ENCODE results near the gene FAM240A. TPM values are rescaled to one million over a fixed set of nuclear protein-coding genes. Genes with fewer than 3 reads are reported as not detected.

FAM240A gene
- total RNA-seq, 1 donor from 2014 or later: not detected

GRCh38 chr3:46648096-46648495, 35.8 kb downstream of the FAM240A start:
- H3K36me3 Mint-ChIP-seq (ENCODE audit: insufficient read depth): no peaks in the 10 kb centered on the region
- peaks cover 7% of the 10 kb centered on the region for H3K27me3 Mint-ChIP-seq
- TF ChIP-seq CTCF (IDR thresholded peaks at IDR 0.05; ENCODE audit: unreplicated experiment): no peak
- H3K9me3 Mint-ChIP-seq (ENCODE audit: low read depth): peaks cover 18% of the 10 kb centered on the region
- no peak overlapping the region for H3K4me3 Mint-ChIP-seq (ENCODE audit: low read depth)
- H3K4me1 Mint-ChIP-seq (ENCODE audit: low read depth): no peaks in the 10 kb centered on the region
- no peak for DNase-seq (ENCODE audit: low spot score, unreplicated experiment)
- H3K27ac Mint-ChIP-seq: no peak overlapping the region

- no peak for TF ChIP-seq CTCF (IDR thresholded peaks at IDR 0.05; ENCODE audit: unreplicated experiment)
- DNase-seq (ENCODE audit: low spot score, unreplicated experiment): no peak
- Mint-ChIP-seq H3K9me3 (ENCODE audit: low read depth) (peaks cover 18% of the 10 kb centered on the region), H3K27me3 (peaks cover 3% of the 10 kb centered on the region), H3K4me1 (ENCODE audit: low read depth) (no peaks in the 10 kb centered on the region), H3K27ac (no peak overlapping the region), H3K36me3 (ENCODE audit: insufficient read depth) (no peaks in the 10 kb centered on the region), H3K4me3 (ENCODE audit: low read depth) (no peak overlapping the region)
These were observed 37.1 kb downstream of the FAM240A start for GRCh38 chr3:46649436-46649835.

DNA sequence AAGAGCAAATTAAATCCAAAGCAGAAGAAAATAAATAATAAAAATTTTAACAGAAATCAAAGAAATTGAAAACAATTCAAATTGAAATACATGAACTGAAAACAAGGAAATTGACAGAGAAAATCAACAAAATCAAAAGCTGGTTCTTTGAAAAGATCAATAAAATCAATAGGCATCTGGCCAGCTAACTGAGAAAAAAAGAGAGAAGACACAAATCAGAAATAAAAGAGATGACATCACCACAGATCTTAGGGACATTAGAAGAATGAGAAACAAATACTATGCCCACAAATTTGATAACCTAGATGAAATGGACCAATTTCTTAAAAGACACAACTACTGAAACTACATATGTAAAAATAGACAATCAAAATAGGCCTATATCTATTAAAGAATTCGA, 38.8 kb downstream of the FAM240A start:
- no peak for DNase-seq (ENCODE audit: low spot score, unreplicated experiment)
- no peak overlapping the region for H3K4me3 Mint-ChIP-seq (ENCODE audit: low read depth)
- no peaks in the 10 kb centered on the region for H3K36me3 Mint-ChIP-seq (ENCODE audit: insufficient read depth)
- no peak for TF ChIP-seq CTCF (IDR thresholded peaks at IDR 0.05; ENCODE audit: unreplicated experiment)
- H3K27ac Mint-ChIP-seq: no peak overlapping the region
- peaks cover 6% of the 10 kb centered on the region for H3K27me3 Mint-ChIP-seq
- H3K9me3 Mint-ChIP-seq (ENCODE audit: low read depth): peaks cover 18% of the 10 kb centered on the region
- H3K4me1 Mint-ChIP-seq (ENCODE audit: low read depth): no peaks in the 10 kb centered on the region

DNA sequence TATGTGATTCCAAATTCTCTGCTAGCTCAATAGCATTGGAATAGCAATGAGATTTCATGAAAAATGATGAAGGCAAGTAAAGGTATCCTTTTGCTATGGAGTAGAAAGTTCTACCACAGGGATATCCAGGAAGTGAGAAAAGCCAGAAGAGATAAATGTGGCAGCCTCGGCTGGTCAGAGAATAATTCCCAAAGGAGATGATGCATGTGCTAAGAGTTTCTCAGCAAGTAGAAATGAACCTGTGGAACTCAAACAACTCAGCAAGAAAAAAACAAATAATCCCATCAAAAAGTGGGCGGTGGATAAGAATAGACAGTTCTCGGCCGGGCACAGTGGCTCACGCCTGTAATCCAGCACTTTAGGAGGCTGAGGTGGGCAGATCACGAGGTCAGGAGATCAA, 42.9 kb downstream of the FAM240A start:
- H3K27me3 Mint-ChIP-seq: peaks cover 11% of the 10 kb centered on the region
- H3K9me3 Mint-ChIP-seq (ENCODE audit: low read depth): peaks cover 16% of the 10 kb centered on the region
- H3K4me1 Mint-ChIP-seq (ENCODE audit: low read depth): peaks cover 3% of the 10 kb centered on the region
- no peak for TF ChIP-seq CTCF (IDR thresholded peaks at IDR 0.05; ENCODE audit: unreplicated experiment)
- H3K36me3 Mint-ChIP-seq (ENCODE audit: insufficient read depth): no peaks in the 10 kb centered on the region
- no peak overlapping the region for H3K27ac Mint-ChIP-seq
- no peak for DNase-seq (ENCODE audit: low spot score, unreplicated experiment)
- H3K4me3 Mint-ChIP-seq (ENCODE audit: low read depth): no peak overlapping the region

DNA sequence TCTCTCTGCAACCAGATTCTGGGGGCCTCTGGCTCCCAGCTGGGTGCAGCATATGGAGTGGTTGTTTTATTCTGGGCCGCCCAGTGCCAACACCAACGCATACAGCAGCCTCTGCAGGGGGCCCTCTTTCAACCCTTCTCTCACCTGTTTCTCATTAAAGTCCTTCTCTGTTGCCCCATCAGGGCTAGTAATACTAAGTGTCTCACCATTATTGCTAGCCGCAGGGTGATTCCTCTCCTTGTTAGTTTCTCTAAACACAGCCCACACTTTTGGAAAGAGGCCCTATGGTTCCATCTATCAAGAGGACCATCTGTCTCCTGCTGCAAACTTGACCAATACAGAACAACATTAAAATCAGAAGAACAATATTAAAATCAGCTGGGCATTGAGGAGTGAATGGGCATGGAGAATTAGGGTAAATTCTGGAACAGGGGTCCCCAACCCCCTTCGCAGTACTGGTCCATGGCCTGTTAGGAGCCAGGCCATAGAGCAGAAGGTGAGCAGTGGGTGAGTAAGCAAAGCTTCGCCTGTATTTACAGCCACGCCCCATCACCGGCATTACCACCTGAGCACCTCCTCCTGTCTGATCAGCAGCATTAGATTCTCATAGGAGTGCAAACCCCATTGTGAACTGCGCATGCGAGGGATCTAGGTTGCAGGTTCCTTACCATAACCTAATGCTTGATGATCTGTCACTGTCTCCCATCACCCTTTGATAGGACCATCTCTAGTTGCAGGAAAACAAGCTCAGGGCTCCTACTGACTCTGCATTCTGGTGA, 44.6 kb downstream of the FAM240A start:
- no peak overlapping the region for H3K27ac Mint-ChIP-seq
- peaks cover 25% of the 10 kb centered on the region for H3K27me3 Mint-ChIP-seq
- H3K4me1 Mint-ChIP-seq (ENCODE audit: low read depth): peaks cover 3% of the 10 kb centered on the region
- H3K36me3 Mint-ChIP-seq (ENCODE audit: insufficient read depth): no peaks in the 10 kb centered on the region
- peaks cover 6% of the 10 kb centered on the region for H3K9me3 Mint-ChIP-seq (ENCODE audit: low read depth)
- H3K4me3 Mint-ChIP-seq (ENCODE audit: low read depth): no peak overlapping the region
- no peak for TF ChIP-seq CTCF (IDR thresholded peaks at IDR 0.05; ENCODE audit: unreplicated experiment)
- no peak for DNase-seq (ENCODE audit: low spot score, unreplicated experiment)
